MCF 10A (cell line): ENCODE data around the gene STAT5A. TPM values are rescaled to one million over a fixed set of nuclear protein-coding genes. Genes with fewer than 3 reads are reported as not detected.

Experiments used
- BruUV-seq: library from RNA; stranded (reverse); fragments of 400-500 nt; replicated peaks from 2 replicates; lab custom pipeline; 2021; lab: Mats Ljungman, UMichigan
- CTCF ChIA-PET: fragments of 300-600 bp; sonication (Branson Sonifier 250); formaldehyde crosslinking; extraction: SDS; loops from one replicate; lab custom pipeline; 2021; ENCODE audit warnings: antibody characterized with exemption, inconsistent platforms; lab: Yijun Ruan, JAX
- POLR2A ChIA-PET: fragments of 300-600, 350-650 bp; sonication (Branson Sonifier 250); formaldehyde crosslinking; extraction: SDS; loops from one replicate; lab custom pipeline; 2020; ENCODE audit warnings: antibody characterized with exemption, inconsistent platforms; lab: Yijun Ruan, JAX
- DNase-seq: peaks from one replicate; pipeline ENCODE4 v3.0.0-alpha.2; 2018; ENCODE audit not compliant: unreplicated experiment
- H3K27ac Mint-ChIP-seq: one replicate; pipeline ENCODE4 v1.8.0; 2022; ENCODE audit warnings: mild to moderate bottlenecking, low read depth, mixed read lengths; ENCODE audit not compliant: unreplicated experiment
- H3K27me3 Mint-ChIP-seq: one replicate; pipeline ENCODE4 v1.8.0; 2022; ENCODE audit warnings: mixed read lengths; ENCODE audit not compliant: insufficient read depth, unreplicated experiment
- H3K36me3 Mint-ChIP-seq: one replicate; pipeline ENCODE4 v1.8.0; 2022; ENCODE audit warnings: mild to moderate bottlenecking, moderate library complexity, mixed read lengths; ENCODE audit not compliant: insufficient read depth, unreplicated experiment
- H3K4me1 Mint-ChIP-seq: one replicate; pipeline ENCODE4 v1.8.0; 2022; ENCODE audit warnings: mixed read lengths; ENCODE audit not compliant: insufficient read depth, unreplicated experiment
- H3K4me3 Mint-ChIP-seq: one replicate; pipeline ENCODE4 v1.8.0; 2022; ENCODE audit warnings: mild to moderate bottlenecking, moderate library complexity, mixed read lengths; ENCODE audit not compliant: unreplicated experiment
- H3K9me3 Mint-ChIP-seq: one replicate; pipeline ENCODE4 v1.8.0; 2022; ENCODE audit warnings: mixed read lengths; ENCODE audit not compliant: unreplicated experiment
- CTCF ChIP-seq: fragments of 200-600 bp; IDR thresholded peaks from one replicate; pipeline ENCODE4 v1.8.0; 2022; ENCODE audit warnings: antibody characterized with exemption, mild to moderate bottlenecking; ENCODE audit not compliant: unreplicated experiment
- intact Hi-C: fragments of 100-400 bp; cut with micrococcal nuclease; formaldehyde crosslinking; loops from 2 replicates; pipeline ENCODE4 v1.14.1; 2022
- total RNA-seq: library from RNA; stranded (reverse); gene quantifications from 2 replicates; pipeline ENCODE4 v1.2.3, GENCODE V29; 2022

STAT5A gene
- total RNA-seq, 1 experiment from 2014 or later, result 1.0 TPM

GRCh38 chr17:42290577-42290976, 2.3 kb downstream of the STAT5A start:
- no peak for TF ChIP-seq CTCF
- DNase-seq, result no peak
- no peak overlapping the region for H3K4me3 Mint-ChIP-seq
- POLR2A ChIA-PET, result no interaction called here
- H3K4me1 Mint-ChIP-seq, result no peaks in the 10 kb centered on the region
- H3K27me3 Mint-ChIP-seq, result peaks cover 14% of the 10 kb centered on the region
- intact Hi-C loops, result no loop called here
- no peaks in the 10 kb centered on the region for H3K36me3 Mint-ChIP-seq
- no peak overlapping the region for H3K27ac Mint-ChIP-seq
- no TSS peak for BruUV-seq
- no peaks in the 10 kb centered on the region for H3K9me3 Mint-ChIP-seq
- CTCF ChIA-PET, result no interaction called here

- intact Hi-C loops, result no loop called here
- TF ChIP-seq CTCF, result no peak
- DNase-seq, result no peak
- Mint-ChIP-seq H3K4me1 (no peaks in the 10 kb centered on the region), H3K9me3 (no peaks in the 10 kb centered on the region), H3K27ac (no peak overlapping the region), H3K36me3 (no peaks in the 10 kb centered on the region), H3K27me3 (peaks cover 14% of the 10 kb centered on the region), H3K4me3 (no peak overlapping the region)
- ChIA-PET CTCF (no interaction called here), POLR2A (no interaction called here)
- no TSS peak for BruUV-seq
Measured at GRCh38 chr17:42291129-42291528, 2.8 kb downstream of the STAT5A start.

- Mint-ChIP-seq H3K27ac (no peak overlapping the region), H3K27me3 (no peaks in the 10 kb centered on the region)
Measured at GRCh38 chr17:42294469-42295398, 6.4 kb downstream of the STAT5A start.

More at GRCh38 chr17:42294469-42295398, 6.4 kb downstream of the STAT5A start:
- Mint-ChIP-seq H3K9me3 (no peaks in the 10 kb centered on the region), H3K4me1 (no peaks in the 10 kb centered on the region), H3K4me3 (no peak overlapping the region), H3K36me3 (no peaks in the 10 kb centered on the region)
- POLR2A ChIA-PET, result interaction anchor here (0.5 to 1.0 kb wide), 2 partner anchors 17 to 36 kb away, joined by 3 to 4 read pairs; no protein-coding TSS in a partner anchor
- BruUV-seq, result no TSS peak
- DNase-seq, result no peak
- no peak for TF ChIP-seq CTCF
- CTCF ChIA-PET, result interaction anchor here (0.7 kb wide), 1 partner anchor 19 kb away, joined by 3 read pairs; no protein-coding TSS in a partner anchor
- intact Hi-C loops, result no loop called here
